ENCODE results near the gene CADM1. TPM values are rescaled to one million over a fixed set of nuclear protein-coding genes. Genes with fewer than 3 reads are reported as not detected.

CADM1 gene
- total RNA-seq, 1 donor from 2014 or later = 248 TPM

DNA sequence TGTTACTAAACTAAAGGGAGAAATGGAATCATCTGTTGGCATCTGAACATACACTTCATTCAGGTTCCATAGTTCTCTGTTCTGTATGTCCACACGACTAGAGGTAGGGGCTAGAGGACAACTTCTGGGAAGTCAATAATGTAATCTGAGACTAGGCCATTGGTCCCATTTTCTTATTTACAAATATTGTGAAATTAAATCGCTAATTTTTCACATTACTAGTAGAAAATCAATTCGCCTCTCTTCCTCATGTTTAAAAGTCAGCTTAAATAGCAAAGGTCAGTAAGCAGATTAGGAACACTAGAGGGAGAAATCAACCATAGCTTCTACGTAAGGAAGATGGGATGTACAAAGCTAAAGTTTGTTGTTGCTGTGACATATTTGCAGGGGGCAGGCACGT lies 59.7 kb downstream of the CADM1 start:
- DNase-seq = no peak

DNA sequence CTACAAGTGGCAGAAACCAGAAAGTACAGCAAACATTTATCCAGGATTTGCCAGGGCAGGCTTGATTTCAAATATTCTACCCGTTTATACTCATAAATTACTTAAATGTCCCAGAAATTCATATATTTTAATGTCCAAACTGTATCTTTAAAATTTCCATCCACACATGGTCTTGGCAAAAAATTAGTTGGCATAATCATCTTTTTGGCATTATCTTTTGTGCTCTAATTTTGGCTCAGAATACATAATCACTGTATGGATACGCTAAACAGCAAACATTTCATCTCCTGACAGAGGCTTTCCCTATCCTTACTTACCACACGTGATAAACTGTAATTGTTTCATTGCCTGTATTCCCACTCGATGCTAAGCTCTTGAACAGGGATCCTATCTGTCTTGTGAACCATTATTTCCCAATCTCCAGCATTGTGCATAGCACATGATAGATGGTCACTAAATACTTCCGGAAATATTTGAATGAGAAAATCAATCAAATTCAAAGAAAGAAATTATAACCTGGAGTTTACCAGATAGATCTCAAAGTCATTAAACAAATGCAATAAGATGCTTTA lies 64.2 kb downstream of the CADM1 start:
- no peak for DNase-seq

- no peak for DNase-seq
Measured at GRCh38 chr11:115439385-115439784, 64.8 kb downstream of the CADM1 start.

GRCh38 chr11:115437902-115438575 lies 66.2 kb downstream of the CADM1 start:
- no peak for DNase-seq

DNA sequence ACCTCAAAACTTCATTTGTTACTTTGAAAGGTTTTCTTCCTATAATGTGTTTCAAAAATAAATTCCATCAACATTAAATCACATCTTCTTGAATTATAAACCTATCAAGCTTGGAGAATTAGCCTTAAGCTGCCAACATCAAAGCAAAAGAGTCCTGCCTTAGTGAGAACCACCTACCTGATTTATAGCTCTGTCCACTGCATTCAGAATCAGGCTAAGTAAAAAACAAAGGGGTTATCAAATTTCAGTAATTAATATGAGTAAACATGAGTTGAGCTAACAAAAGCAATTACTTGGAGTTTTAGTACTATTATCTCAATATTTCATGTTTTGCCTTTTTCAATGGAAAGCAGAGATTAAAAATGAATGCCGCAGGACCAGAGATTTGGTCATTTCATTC lies 73.9 kb downstream of the CADM1 start:
- no peak for DNase-seq

- no peak for DNase-seq
Measured at GRCh38 chr11:115428306-115428705, 75.9 kb downstream of the CADM1 start.

DNA sequence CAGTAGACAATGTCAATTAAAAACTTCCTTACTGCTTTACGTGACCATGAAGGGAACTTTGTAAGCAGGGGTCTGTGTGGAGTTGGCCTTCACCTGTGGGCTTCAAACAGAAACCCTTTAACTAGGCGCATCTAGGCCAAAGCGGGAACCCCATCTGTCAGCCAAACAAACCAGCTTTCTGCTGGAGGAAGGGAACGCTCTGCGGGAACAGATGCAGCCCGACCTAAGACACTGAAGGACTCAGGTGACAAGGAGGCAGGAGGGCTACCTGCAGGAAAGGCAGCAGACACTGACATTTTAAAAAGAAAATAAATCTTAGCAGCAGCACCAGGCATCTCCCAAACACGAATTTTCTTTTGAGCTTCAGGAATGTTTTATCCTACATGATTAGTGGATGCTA lies 78.4 kb downstream of the CADM1 start:
- DNase-seq = no peak

- no peak for DNase-seq
Measured at GRCh38 chr11:115425250-115425649, 79.0 kb downstream of the CADM1 start.

- DNase-seq = no peak
Measured at GRCh38 chr11:115423728-115424459, 80.3 kb downstream of the CADM1 start.

GRCh38 chr11:115421992-115422689 lies 82.1 kb downstream of the CADM1 start:
- DNase-seq = no peak

DNA sequence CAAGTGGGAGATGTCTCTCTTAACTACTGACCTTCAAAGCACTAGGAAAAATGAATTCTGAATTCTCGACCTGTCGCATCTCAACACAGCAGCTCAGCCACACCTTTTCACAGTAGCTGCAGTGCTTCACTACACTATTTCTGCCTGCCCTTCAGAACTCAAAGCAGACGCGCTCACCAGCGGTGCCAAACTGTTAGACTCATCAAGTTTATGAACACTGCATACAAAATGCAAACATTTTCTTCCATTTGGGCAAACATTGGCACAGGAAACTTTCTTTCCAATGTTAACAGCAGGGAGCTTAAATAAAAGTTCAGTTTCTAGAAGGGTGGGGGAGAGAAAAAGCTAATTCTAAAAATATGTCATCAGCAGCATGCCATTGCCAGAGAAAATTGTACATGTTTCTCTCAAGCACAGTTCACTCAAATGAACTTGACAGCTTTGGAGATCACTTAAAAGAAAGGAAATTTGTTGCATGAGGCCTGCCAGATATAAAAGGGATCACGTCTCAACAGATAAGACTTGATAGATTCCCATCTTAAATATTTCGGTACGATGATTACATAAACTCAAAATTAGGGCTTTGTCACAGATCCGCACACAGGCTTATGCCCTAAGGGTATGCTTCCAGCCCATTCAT lies 82.7 kb downstream of the CADM1 start:
- DNase-seq = no peak

DNA sequence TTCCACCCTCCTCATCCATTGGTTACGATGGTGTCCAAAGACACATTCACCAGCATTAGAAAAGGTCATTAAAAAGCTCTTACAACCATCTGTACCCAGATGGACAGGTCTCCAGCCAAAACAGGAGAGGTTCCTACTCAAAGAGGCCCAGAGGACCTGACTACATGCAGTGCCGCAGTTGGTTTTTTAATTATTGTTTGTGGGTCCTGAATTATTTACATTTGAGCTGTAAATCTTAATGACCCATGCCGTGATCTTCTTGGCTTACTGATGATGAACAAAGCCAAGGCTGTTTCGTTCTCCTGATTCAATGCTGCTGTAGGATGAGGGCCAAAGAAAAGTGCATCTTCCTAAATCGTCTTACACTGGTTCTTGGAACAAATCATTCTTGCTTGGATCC lies 83.7 kb downstream of the CADM1 start:
- no peak for DNase-seq

DNA sequence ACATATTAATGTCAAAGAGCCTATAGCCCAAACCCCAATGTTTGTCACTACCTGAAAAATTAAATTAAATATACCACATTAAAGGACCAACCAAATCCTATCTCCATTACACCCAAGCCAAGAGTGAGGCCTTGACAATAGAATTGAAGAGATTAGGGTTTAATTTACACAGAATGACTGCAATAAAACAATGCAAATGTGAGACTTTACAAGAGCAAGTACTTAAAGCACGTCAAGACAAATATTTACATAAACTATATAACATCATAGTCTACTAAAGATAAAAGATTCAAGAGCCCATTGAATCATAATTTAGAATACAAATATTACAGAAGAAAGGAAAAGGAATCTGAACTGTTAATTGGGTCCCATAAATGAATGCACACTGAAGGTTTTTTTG lies 85.6 kb downstream of the CADM1 start:
- DNase-seq = no peak

- no peak for DNase-seq
Measured at GRCh38 chr11:115418081-115418480, 86.1 kb downstream of the CADM1 start.

DNA sequence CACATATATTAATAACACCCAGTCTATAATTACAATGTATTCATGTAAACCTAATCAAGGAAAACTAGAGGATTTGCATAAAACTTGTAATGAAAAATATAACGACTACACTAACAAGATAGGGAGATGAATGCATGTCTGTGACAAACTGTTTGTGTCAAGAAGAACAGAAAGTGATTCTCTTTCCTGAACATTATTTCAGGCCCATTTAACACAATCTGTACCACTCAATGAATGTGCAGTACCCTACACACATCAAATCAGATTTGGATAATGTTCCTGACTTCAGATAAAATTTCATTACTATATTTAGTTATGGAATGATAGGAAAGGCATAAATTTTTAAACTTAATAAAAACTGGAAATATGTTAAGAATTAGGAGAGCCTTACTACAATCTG lies 93.1 kb downstream of the CADM1 start:
- no peak for DNase-seq

DNA sequence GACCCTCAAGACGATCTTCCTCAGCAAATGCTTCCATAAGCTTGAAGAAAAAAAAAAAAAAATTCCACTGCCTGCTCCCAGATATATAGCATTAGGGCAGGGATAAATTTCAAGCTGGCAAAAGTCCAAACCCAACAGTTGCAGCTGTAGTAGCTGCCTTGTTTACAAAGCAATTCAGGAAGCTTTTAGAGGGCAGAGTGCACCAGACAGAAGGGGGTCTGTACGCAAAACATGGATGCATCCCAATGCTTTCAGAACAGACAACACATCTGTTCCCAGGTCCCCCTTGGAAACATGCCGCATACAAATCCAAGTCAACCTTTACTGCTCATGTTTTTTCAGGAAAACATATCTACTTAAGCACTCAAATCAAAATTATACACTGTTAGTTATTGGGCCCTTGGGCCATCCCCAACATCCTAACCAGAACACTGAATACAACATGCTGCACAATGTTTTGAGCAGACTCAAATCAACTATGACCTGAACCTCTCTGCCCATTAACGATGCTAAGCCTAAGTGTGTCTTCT lies 94.5 kb downstream of the CADM1 start:
- DNase-seq = no peak

GRCh38 chr11:115409116-115409670 lies 95.0 kb downstream of the CADM1 start:
- DNase-seq = no peak

DNA sequence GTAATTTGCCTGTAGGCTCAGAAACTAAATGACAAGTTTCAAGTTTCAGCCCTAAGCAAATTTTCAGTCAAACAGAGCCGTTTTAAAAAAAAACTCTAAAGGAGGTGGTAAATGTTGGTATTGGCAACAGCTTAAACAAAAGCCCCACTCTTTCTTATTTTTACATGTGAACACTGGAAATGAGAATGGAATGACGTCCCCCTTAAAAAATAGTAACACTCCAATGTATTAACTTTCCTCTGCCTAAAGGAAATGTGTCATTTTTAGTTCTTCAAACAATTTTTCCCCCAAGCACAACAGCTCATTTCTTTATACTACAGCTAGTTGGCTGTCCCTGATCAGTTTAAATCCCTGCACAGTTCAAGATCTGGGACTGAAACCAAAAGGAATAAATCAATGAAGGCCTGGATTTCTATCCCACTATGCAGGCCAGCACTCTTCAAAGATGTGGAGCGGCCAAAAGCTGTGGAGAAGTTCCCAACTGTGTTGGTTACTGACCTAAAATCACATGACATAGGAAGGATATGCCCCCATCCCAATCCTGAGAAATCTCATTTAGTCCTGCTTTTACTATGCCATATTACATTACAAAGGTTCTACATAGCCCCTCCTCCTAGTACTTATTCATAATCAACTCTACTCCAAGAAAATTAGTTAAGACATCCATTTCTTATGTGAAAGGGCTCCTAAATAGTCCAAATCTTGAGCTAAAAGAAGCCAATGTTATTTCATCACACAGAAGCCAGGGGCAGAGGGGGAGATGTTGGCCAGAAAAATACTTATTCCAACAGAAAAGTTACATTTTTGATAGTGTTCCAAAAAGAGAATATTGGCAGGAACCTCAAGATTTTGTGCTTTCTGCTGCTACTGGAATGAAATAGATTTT lies 95.9 kb downstream of the CADM1 start:
- DNase-seq = peak; percentile 6

GRCh38 chr11:115407496-115407895 lies 96.7 kb downstream of the CADM1 start:
- no peak for DNase-seq

GRCh38 chr11:115406404-115406803 lies 97.8 kb downstream of the CADM1 start:
- DNase-seq = no peak

Data from occipital lobe (tissue), 2 donors.